ENCODE data around the gene TMEM204.

Gene TMEM204

DNA sequence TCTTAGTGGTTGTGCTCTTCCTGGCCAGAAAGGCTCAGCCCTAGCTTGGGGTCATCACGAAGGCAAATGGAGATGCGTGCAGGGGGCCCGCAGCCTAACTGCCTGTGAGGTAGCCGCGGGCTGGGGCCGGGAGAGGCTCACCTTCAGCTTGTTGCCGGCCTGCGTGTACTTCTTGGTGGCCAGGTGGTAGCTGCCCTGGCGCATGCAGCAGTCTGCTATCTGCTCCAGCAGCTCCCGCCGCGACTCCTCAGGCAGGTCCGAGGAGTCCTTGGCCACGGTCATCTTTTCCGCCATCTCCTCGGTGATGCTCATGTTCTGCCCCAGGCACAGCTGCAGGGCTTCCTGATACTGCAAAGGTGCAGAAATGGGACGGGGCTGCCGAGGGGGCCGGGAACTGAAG is 13.0 kb upstream of the TMEM204 start:
- no peak for DNase-seq (ENCODE audit: low read depth)
- TF ChIP-seq, protein P1, sequence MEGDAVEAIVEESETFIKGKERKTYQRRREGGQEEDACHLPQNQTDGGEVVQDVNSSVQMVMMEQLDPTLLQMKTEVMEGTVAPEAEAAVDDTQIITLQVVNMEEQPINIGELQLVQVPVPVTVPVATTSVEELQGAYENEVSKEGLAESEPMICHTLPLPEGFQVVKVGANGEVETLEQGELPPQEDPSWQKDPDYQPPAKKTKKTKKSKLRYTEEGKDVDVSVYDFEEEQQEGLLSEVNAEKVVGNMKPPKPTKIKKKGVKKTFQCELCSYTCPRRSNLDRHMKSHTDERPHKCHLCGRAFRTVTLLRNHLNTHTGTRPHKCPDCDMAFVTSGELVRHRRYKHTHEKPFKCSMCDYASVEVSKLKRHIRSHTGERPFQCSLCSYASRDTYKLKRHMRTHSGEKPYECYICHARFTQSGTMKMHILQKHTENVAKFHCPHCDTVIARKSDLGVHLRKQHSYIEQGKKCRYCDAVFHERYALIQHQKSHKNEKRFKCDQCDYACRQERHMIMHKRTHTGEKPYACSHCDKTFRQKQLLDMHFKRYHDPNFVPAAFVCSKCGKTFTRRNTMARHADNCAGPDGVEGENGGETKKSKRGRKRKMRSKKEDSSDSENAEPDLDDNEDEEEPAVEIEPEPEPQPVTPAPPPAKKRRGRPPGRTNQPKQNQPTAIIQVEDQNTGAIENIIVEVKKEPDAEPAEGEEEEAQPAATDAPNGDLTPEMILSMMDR (IDR thresholded peaks at IDR 0.05; ENCODE audit: low read depth, low read length, missing control alignments): no peak
- H3K4me3 ChIP-seq (ENCODE audit: low read depth, low read length): no peak overlapping the region

GRCh38 chr16:1523581-1524245 is 9.8 kb upstream of the TMEM204 start:
- TF ChIP-seq, protein P1 (IDR thresholded peaks at IDR 0.05; ENCODE audit: low read depth, low read length, missing control alignments): no peak
- H3K4me3 ChIP-seq (ENCODE audit: low read depth, low read length): no peak overlapping the region
- DNase-seq (ENCODE audit: low read depth): no peak

- no peak for DNase-seq (ENCODE audit: low read depth)
- H3K4me3 ChIP-seq (ENCODE audit: low read depth, low read length): no peak overlapping the region
- TF ChIP-seq, protein P1 (IDR thresholded peaks at IDR 0.05; ENCODE audit: low read depth, low read length, missing control alignments): no peak
These were observed 9.1 kb upstream of the TMEM204 start for GRCh38 chr16:1524366-1524765.

DNA sequence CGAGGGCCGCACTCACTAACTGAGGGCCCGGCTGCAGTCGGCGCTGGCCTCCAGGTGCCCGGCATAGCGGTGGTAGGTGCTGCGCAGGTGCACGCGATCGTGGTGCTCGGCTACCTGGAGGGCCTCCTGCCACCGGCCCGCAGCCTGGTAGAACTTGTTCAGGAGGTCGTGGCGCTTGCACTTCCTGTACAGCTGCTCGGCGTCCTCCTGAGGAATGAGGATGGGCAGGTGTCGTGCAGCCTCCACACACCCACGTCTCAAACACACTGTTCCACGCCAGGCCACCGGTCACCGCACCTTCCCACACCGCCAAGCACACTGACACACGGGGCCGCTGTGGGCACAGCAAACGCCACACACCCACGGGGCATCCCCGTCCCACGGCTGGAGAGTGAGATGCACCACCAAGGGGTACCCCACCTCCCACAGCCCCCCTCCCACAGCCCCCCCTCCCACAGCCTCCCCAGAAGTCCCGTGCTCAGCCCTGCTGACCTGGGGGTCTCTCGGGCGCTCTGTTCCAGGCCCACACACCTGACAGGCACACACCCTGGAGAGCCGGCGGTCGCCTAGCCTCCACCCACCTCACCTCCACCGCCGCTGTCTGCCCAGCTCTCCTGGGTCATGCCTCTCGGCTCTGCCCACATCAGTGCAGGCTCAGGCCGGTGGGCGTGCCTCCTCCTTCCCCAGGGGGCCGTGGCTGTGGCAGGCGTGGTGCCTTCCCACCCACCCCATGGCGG is 7.4 kb upstream of the TMEM204 start:
- H3K4me3 ChIP-seq (ENCODE audit: low read depth, low read length): no peak overlapping the region
- no peak for DNase-seq (ENCODE audit: low read depth)
- TF ChIP-seq, protein P1 (IDR thresholded peaks at IDR 0.05; ENCODE audit: low read depth, low read length, missing control alignments): no peak

GRCh38 chr16:1526608-1527555 is 6.6 kb upstream of the TMEM204 start:
- DNase-seq (ENCODE audit: low read depth): no peak
- H3K4me3 ChIP-seq (ENCODE audit: low read depth, low read length): no peak overlapping the region
- TF ChIP-seq, protein P1 (IDR thresholded peaks at IDR 0.05; ENCODE audit: low read depth, low read length, missing control alignments): no peak

GRCh38 chr16:1527836-1528811 is 5.3 kb upstream of the TMEM204 start:
- H3K4me3 ChIP-seq (ENCODE audit: low read depth, low read length): no peak overlapping the region
- TF ChIP-seq, protein P1 (IDR thresholded peaks at IDR 0.05; ENCODE audit: low read depth, low read length, missing control alignments): no peak
- no peak for DNase-seq (ENCODE audit: low read depth)
